Epithelial cell of esophagus (primary cell): ENCODE measurements around the gene RNASEH2C.
"Not testable (repeated sequence)": the region's sequence is repeated elsewhere in the genome, so short reads cannot be mapped to it uniquely, and the experiment has no call there.

Experiments used
- DNase-seq: peaks from one replicate; pipeline ENCODE4 v3.0.0; 2010; ENCODE audit warnings: low read depth
- H3K4me3 ChIP-seq: 2 replicates; pipeline ENCODE4 v1.5.1; 2011; ENCODE audit warnings: mild to moderate bottlenecking, low read length, control low read depth
- CTCF ChIP-seq: IDR thresholded peaks from 2 replicates; pipeline ENCODE4 v1.5.1; 2011; ENCODE audit warnings: low read depth, mild to moderate bottlenecking, low read length, control low read depth, inconsistent platforms; ENCODE audit not compliant: insufficient read depth; ENCODE audit errors: missing control alignments

The RNASEH2C gene

DNA sequence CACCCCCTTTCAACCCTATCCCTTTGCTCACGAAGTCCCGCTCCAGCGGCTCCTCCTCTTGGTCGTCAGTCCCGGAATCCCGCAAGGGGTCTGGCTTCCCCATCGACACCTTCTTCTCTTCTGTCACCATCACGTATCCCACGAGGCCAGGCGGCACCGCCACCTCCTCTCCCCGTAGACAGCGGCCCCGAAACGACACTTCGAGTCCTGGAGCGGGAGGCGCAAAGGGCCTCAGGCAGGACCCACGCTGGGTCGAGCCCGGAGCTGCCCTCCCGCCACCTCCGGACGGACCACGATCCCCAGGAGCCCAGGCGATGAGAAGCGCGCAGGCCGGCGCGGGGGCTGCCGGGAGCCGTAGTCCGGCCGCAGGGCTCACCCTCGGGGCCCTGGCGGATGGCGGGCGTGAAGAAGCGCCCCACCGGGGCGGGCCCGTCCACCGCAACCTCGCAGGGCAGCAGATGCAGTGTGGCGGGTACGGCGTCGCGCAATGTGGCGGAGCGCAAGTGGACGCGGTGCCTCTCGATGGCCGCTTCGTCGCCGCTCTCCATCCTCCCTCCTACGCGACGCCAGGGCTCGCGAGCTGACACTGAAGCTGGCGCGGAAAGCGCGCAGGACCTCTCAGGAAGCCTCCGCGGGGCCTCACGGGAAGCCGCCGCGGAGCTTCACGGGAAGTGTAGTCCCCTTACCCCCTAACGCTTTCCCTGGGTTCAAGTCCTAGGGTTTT lies at the start of gene RNASEH2C:
RNASEH2C (minus strand) TSS at position 588 of the 724 bp plus-strand sequence; CDS start at position 548, 40 bp downstream.
- H3K4me3 ChIP-seq: peak within 1 kb of the TSS; percentile 84
- peak; percentile 90 for DNase-seq
- TF ChIP-seq CTCF: no peak

DNA sequence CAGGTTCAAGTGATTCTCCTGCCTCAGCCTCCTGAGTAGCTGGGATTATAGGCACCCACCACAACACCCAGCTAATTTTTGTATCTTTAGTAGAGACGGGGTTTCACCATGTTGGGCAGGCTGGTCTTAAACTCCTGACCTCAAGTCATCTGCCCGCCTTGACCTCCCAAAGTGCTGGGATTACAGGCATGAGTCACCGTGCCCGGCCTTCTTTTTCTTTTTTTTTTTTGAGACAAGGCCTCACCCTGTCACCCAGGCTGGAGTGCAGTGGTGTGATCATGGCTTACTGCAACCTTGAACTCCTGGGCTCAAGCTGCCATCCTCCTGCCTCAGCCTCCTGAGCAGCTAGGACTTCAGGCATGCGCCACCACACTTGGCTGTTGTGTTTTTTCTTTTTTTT lies 47.2 kb upstream of the RNASEH2C start:
- not testable (repeated sequence) for DNase-seq

DNA sequence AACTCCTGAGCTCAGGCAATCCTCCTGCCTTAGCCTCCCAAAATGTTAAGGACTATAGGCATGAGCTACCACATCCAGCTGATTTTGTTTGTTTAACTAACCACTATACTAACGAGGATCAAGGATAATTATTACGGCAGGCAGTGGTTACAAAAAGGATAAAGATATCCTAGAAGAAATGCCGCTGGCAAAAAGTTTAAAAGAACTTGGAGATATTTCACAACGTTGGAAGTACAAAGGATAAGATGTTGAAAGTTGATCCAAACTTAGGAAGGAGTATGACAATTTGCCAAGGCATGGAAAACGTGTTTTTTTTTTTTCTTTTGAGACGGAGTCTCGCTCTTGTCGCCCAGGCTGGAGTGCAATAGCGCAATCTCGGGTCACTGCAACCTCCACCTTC lies 46.8 kb upstream of the RNASEH2C start:
- peak; percentile 45 for DNase-seq
- TF ChIP-seq CTCF: no peak
- H3K4me3 ChIP-seq: no peak overlapping the region

More for the DNA sequence above, 47.2 kb upstream of the RNASEH2C start:
- H3K4me3 ChIP-seq: not testable (repeated sequence)

- no peak for TF ChIP-seq CTCF
- no peak for DNase-seq
- H3K4me3 ChIP-seq: no peak overlapping the region
These were observed 45.9 kb upstream of the RNASEH2C start for GRCh38 chr11:65766535-65766934.

GRCh38 chr11:65764434-65764833 lies 43.8 kb upstream of the RNASEH2C start:
- DNase-seq: no peak
- no peak overlapping the region for H3K4me3 ChIP-seq
- TF ChIP-seq CTCF: no peak

DNA sequence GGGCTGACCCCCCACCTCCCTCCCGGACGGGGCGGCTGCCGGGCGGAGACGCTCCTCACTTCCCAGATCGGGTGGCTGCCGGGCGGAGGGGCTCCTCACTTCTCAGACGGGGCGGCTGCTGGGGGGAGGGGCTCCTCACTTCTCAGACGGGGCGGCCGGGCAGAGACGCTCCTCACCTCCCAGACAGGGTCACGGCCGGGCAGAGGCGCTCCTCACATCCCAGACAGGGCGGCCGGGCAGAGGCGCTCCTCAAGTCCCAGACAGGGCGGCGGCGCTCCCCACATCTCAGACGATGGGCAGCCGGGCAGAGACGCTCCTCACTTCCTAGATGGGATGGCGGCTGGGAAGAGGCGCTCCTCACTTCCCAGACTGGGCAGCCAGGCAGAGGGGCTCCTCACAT lies 42.2 kb upstream of the RNASEH2C start:
- not testable (repeated sequence) for H3K4me3 ChIP-seq, DNase-seq

GRCh38 chr11:65762169-65762568 lies 41.6 kb upstream of the RNASEH2C start:
- not testable (repeated sequence) for H3K4me3 ChIP-seq, DNase-seq

- DNase-seq: no peak
- no peak overlapping the region for H3K4me3 ChIP-seq
These were observed 24.5 kb upstream of the RNASEH2C start for GRCh38 chr11:65745049-65745448.

More at GRCh38 chr11:65745049-65745448, 24.5 kb upstream of the RNASEH2C start:
- TF ChIP-seq CTCF: no peak
